Activated naive CD4-positive, alpha-beta T cell treated with anti-CD3 and anti-CD28 coated beads for 36 hours (primary cell): ENCODE results near the gene ABHD8. TPM values are rescaled to one million over a fixed set of nuclear protein-coding genes. Genes with fewer than 3 reads are reported as not detected.
"Not testable (repeated sequence)": the region's sequence is repeated elsewhere in the genome, so short reads cannot be mapped to it uniquely, and the experiment has no call there.

Experiments
- CTCF ChIA-PET: fragments of 350-600 bp; sonication (Branson Sonifier 250); formaldehyde crosslinking; loops from one replicate; lab custom pipeline; 2021; ENCODE audit warnings: antibody characterized with exemption; lab: Charles Lee
- DNase-seq: peaks from one replicate; pipeline ENCODE4 v3.0.0-alpha.2; 2020
- H3K27ac Mint-ChIP-seq: one replicate; pipeline ENCODE4 v1.8.0; 2021; ENCODE audit warnings: mild to moderate bottlenecking, mixed read lengths
- H3K27me3 Mint-ChIP-seq: one replicate; pipeline ENCODE4 v1.8.0; 2021; ENCODE audit warnings: low read depth, mixed read lengths
- H3K36me3 Mint-ChIP-seq: one replicate; pipeline ENCODE4 v1.8.0; 2021; ENCODE audit warnings: low read depth, mixed read lengths
- H3K4me1 Mint-ChIP-seq: one replicate; pipeline ENCODE4 v1.8.0; 2021; ENCODE audit warnings: low read depth, mixed read lengths
- H3K4me3 Mint-ChIP-seq: one replicate; pipeline ENCODE4 v1.8.0; 2021; ENCODE audit warnings: mild to moderate bottlenecking, moderate library complexity, mixed read lengths
- H3K9me3 Mint-ChIP-seq: one replicate; pipeline ENCODE4 v1.8.0; 2021; ENCODE audit warnings: mixed read lengths
- intact Hi-C: fragments of 100-400 bp; cut with micrococcal nuclease; formaldehyde crosslinking; loops from one replicate; pipeline ENCODE4 v1.15.1; 2023
- total RNA-seq, 2 experiments: library from RNA; stranded (reverse); gene quantifications; one replicate each; pipeline ENCODE4 v1.2.3, GENCODE V29; 2021

The ABHD8 gene
- total RNA-seq, 2 experiments from 2014 or later: 4.1 to 4.4 TPM

- intact Hi-C loops: no loop called here
- Mint-ChIP-seq H3K27me3 (no peaks in the 10 kb centered on the region), H3K36me3 (peaks cover 4% of the 10 kb centered on the region), H3K4me3 (no peak overlapping the region), H3K27ac (no peak overlapping the region), H3K4me1 (peaks cover 8% of the 10 kb centered on the region), H3K9me3 (no peaks in the 10 kb centered on the region)
- CTCF ChIA-PET: interaction anchor here (0.6 to 1.5 kb wide), 3 partner anchors 29 to 170 kb away, joined by 3 read pairs; partner anchors contain the start of gene BABAM1
- DNase-seq: no peak
Observed at GRCh38 chr19:17296273-17296672, 7.0 kb downstream of the ABHD8 start.

GRCh38 chr19:17295551-17295950 is 7.7 kb downstream of the ABHD8 start:
- not testable (repeated sequence) for H3K36me3 Mint-ChIP-seq, H3K9me3 Mint-ChIP-seq
- CTCF ChIA-PET: interaction anchor here (0.6 kb wide), 1 partner anchor 110 kb away, joined by 3 read pairs; the partner anchor contains the start of gene BST2

GRCh38 chr19:17294051-17294891 is 9.0 kb downstream of the ABHD8 start:
- DNase-seq: peak; percentile 57
- Mint-ChIP-seq H3K27ac (no peak overlapping the region), H3K27me3 (no peaks in the 10 kb centered on the region), H3K36me3 (peaks cover 4% of the 10 kb centered on the region), H3K4me3 (no peak overlapping the region), H3K9me3 (no peaks in the 10 kb centered on the region), H3K4me1 (peaks cover 8% of the 10 kb centered on the region)
- CTCF ChIA-PET: interaction anchor here (0.5 to 2.4 kb wide), 6 partner anchors 9 to 107 kb away, joined by 3 to 10 read pairs (median 4); partner anchors contain the start of genes ABHD8 and DDA1
- intact Hi-C loops: no loop called here

More at GRCh38 chr19:17295551-17295950, 7.7 kb downstream of the ABHD8 start:
- H3K4me3 Mint-ChIP-seq, H3K27ac Mint-ChIP-seq, DNase-seq, H3K4me1 Mint-ChIP-seq, intact Hi-C loops, H3K27me3 Mint-ChIP-seq: not testable (repeated sequence)

GRCh38 chr19:17293605-17294004 is 9.6 kb downstream of the ABHD8 start:
- intact Hi-C loops: loop anchor here (2.0 kb wide), 2 partner anchors 43 to 157 kb away; partner anchors contain the start of gene GTPBP3
- Mint-ChIP-seq H3K27ac (no peak overlapping the region), H3K36me3 (peaks cover 4% of the 10 kb centered on the region), H3K27me3 (no peaks in the 10 kb centered on the region), H3K9me3 (no peaks in the 10 kb centered on the region), H3K4me3 (no peak overlapping the region), H3K4me1 (peaks cover 8% of the 10 kb centered on the region)
- CTCF ChIA-PET: interaction anchor here (0.7 to 2.4 kb wide), 7 partner anchors 10 to 817 kb away, joined by 4 to 11 read pairs (median 8); partner anchors contain the start of genes ABHD8, ANKLE1, DDA1 and MRPL34
- no peak for DNase-seq

- Mint-ChIP-seq H3K27me3 (no peaks in the 10 kb centered on the region), H3K36me3 (no peaks in the 10 kb centered on the region), H3K9me3 (no peaks in the 10 kb centered on the region), H3K27ac (peak overlapping the region; percentile 56), H3K4me1 (peaks cover 8% of the 10 kb centered on the region), H3K4me3 (peak overlapping the region; percentile 87)
- CTCF ChIA-PET: interaction anchor here (0.6 to 2.4 kb wide), 13 partner anchors 9 to 816 kb away, joined by 3 to 11 read pairs (median 4); partner anchors contain the start of genes ABHD8, ANKLE1 and MRPL34
- DNase-seq: peak; percentile 88
- intact Hi-C loops: loop anchor here (1.0 to 2.0 kb wide), 6 partner anchors 13 to 158 kb away; partner anchors contain the start of genes GTPBP3 and MRPL34
Observed at GRCh38 chr19:17292301-17293074, 10.7 kb downstream of the ABHD8 start.

- DNase-seq: peak; percentile 65
- Mint-ChIP-seq H3K27me3 (no peaks in the 10 kb centered on the region), H3K4me3 (no peak overlapping the region), H3K4me1 (peaks cover 5% of the 10 kb centered on the region), H3K27ac (no peak overlapping the region), H3K36me3 (peaks cover 5% of the 10 kb centered on the region), H3K9me3 (no peaks in the 10 kb centered on the region)
- intact Hi-C loops: loop anchor here (10.0 kb wide), 1 partner anchor 575 kb away; the partner anchor contains the start of gene NWD1
- CTCF ChIA-PET: interaction anchor here (0.7 to 1.9 kb wide), 3 partner anchors 15 to 190 kb away, joined by 3 to 8 read pairs (median 3); no protein-coding TSS in a partner anchor
Observed at GRCh38 chr19:17289489-17289888, 13.7 kb downstream of the ABHD8 start.

GRCh38 chr19:17286752-17287151 is 16.5 kb downstream of the ABHD8 start:
- no peak overlapping the region for H3K27ac Mint-ChIP-seq
- peaks cover 8% of the 10 kb centered on the region for H3K4me1 Mint-ChIP-seq
- H3K27me3 Mint-ChIP-seq: no peaks in the 10 kb centered on the region
- CTCF ChIA-PET: interaction anchor here (1.4 kb wide), 1 partner anchor 27 kb away, joined by 3 read pairs; no protein-coding TSS in a partner anchor
- DNase-seq: no peak
- H3K36me3 Mint-ChIP-seq: peaks cover 17% of the 10 kb centered on the region
- intact Hi-C loops: loop anchor here (10.0 kb wide), 1 partner anchor 572 kb away; the partner anchor contains the start of gene NWD1
- no peaks in the 10 kb centered on the region for H3K9me3 Mint-ChIP-seq
- H3K4me3 Mint-ChIP-seq: no peak overlapping the region

- CTCF ChIA-PET: interaction anchor here (1.4 kb wide), 1 partner anchor 26 kb away, joined by 3 read pairs; no protein-coding TSS in a partner anchor
- H3K4me1 Mint-ChIP-seq: peaks cover 11% of the 10 kb centered on the region
- no peaks in the 10 kb centered on the region for H3K27me3 Mint-ChIP-seq
- DNase-seq: no peak
- H3K9me3 Mint-ChIP-seq: no peaks in the 10 kb centered on the region
- intact Hi-C loops: loop anchor here (10.0 kb wide), 1 partner anchor 571 kb away; the partner anchor contains the start of gene NWD1
- H3K27ac Mint-ChIP-seq: no peak overlapping the region
- H3K4me3 Mint-ChIP-seq: no peak overlapping the region
- peaks cover 17% of the 10 kb centered on the region for H3K36me3 Mint-ChIP-seq
Observed at GRCh38 chr19:17286263-17286662, 17.0 kb downstream of the ABHD8 start.

- DNase-seq: no peak
- no peak overlapping the region for H3K27ac Mint-ChIP-seq
- peaks cover 13% of the 10 kb centered on the region for H3K4me1 Mint-ChIP-seq
- no peak overlapping the region for H3K4me3 Mint-ChIP-seq
- no peaks in the 10 kb centered on the region for H3K27me3 Mint-ChIP-seq
- no peaks in the 10 kb centered on the region for H3K9me3 Mint-ChIP-seq
- CTCF ChIA-PET: interaction anchor here (0.7 to 1.4 kb wide), 2 partner anchors 25 to 242 kb away, joined by 3 read pairs; no protein-coding TSS in a partner anchor
- H3K36me3 Mint-ChIP-seq: peaks cover 17% of the 10 kb centered on the region
- intact Hi-C loops: loop anchor here (10.0 kb wide), 1 partner anchor 571 kb away; the partner anchor contains the start of gene NWD1
Observed at GRCh38 chr19:17285415-17286135, 17.6 kb downstream of the ABHD8 start.

GRCh38 chr19:17283504-17283996 is 19.7 kb downstream of the ABHD8 start:
- Mint-ChIP-seq H3K27me3 (no peaks in the 10 kb centered on the region), H3K27ac (no peak overlapping the region), H3K4me1 (peaks cover 13% of the 10 kb centered on the region), H3K4me3 (peak overlapping the region; percentile 22), H3K36me3 (peaks cover 17% of the 10 kb centered on the region), H3K9me3 (no peaks in the 10 kb centered on the region)
- intact Hi-C loops: loop anchor here (5.0 to 10.0 kb wide), 2 partner anchors 66 to 569 kb away; partner anchors contain the start of genes NWD1 and USE1
- CTCF ChIA-PET: interaction anchor here (0.6 to 6.2 kb wide), 14 partner anchors 9 to 295 kb away, joined by 3 to 59 read pairs (median 3); partner anchors contain the start of genes ABHD8, BABAM1, MRPL34 and USHBP1
- DNase-seq: no peak
